Kasumi-1 (cell line): Measurements from ENCODE around the gene CCDC85C.

Experiments
- DNase-seq, 2 experiments: peaks; one replicate each; lab custom pipeline; 2025; lab: John Stamatoyannopoulos, UW

CCDC85C gene

GRCh38 chr14:99509871-99510555, 94.0 kb downstream of the CCDC85C start:
- no peak for DNase-seq

GRCh38 chr14:99508896-99509629, 94.9 kb downstream of the CCDC85C start:
- DNase-seq, result no peak

DNA sequence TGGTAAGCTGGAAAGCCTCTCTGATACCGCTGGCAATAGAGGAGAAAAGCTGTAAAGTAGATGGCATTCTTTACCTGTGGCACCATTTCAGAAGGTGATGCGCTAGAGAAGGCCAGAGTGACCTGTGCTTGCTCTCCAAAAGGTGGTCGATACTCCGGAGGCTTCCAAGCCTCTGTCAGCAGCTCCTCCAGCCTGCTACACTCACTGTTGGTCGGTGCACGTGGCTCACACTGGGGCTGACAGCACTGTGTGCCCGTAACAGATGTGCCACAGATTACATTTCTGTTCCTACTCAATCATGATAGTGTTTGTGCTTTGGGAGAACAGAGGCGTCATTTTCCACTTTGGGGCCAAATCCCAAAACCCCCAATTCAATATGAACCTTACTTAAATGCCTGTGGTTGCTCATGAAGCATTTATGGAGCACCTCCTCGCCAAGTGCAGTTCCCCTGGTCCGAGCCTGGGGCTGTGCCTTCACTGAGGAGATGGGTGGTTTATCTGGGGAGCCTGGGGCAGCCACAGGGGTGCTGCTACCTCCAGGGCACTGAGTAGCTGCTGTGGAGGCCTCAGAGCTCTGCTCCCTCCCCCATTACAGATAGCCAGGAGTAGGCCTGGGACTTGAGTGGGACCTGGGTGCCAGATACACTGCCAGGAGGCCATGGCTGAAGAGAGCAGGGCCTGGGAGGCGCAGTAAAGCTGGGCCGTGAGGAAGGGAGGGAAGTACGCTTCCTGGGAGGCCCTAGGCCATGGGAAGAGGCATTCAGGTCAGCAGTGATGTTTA, 96.0 kb downstream of the CCDC85C start:
- no peak for DNase-seq

GRCh38 chr14:99506276-99506675, 97.7 kb downstream of the CCDC85C start:
- no peak for DNase-seq

- no peak for DNase-seq
These were observed 98.9 kb downstream of the CCDC85C start for GRCh38 chr14:99505089-99505488.

DNA sequence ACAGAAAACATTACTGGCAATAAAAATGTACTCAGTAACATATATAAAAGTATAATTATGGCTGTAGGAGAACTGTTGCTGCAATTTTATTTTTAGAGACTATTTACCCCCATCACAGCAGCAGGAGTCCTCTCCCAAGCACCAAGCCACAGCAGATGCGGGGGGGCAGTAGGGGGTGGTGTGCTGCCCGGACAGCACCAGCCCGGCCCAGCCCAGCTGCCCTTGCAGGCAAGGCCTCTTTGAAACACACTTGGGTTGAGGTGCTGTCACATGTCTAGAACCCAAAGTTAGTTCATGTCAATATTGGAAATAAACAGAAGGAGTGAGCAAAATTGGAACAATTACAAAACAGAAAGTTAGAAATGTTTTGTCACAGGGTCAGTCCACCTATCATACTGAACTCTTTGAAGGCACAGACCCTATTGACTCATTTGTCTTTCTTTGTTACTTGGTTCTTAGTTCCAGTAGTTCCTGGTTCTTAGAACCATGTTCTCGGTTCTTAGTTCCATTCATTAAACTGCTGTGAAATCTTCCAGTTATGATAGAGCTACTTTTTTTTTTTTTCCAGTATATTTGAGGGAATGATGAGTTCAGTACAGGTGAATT, 100.1 kb downstream of the CCDC85C start:
- DNase-seq, result no peak

DNA sequence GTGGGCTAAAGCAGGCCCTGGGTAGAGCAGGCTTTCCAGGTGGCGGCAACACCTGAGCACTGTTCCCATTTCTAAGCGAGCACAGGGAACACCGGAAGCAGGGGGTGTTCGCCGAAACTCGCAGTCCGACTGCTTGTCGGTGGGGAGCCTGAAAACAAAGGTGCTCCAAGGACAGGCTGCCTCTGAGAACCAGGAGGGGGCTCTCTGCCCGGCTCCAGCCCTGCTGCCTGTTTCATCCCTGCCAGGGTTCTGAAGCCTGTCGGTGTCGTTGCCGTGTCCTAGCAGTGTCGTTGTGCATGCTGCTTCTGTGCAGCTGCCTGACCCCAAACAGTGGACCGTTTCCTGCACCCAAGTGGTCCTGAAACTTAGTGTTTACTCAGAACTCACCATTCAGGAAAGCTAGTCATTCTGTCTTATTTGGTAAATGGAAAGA, 101.0 kb downstream of the CCDC85C start:
- DNase-seq, result no peak

GRCh38 chr14:99497894-99498293, 106.1 kb downstream of the CCDC85C start:
- no peak for DNase-seq

DNA sequence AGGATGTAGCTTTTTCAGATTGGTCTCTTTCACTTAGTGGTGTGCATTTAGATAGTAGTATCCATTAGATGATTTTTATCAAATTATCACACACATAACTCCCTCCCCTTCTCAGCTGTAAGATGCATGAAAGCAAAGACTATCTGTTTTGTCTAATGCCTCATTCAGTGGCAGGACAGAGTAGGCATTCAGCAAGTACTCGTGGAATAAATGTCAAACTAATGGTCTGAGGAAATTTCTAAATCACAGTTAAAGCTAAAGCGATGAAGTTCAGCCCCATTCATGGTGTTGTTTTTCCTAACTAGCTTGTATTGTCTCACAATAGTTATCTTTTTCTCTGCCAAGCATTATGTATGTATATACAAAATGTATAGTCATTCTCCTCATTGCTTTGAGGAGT, 106.7 kb downstream of the CCDC85C start:
- no peak for DNase-seq

- DNase-seq, result no peak
These were observed 119.9 kb downstream of the CCDC85C start for GRCh38 chr14:99484106-99484505.

- DNase-seq, result peak; percentile 40 to 46
These were observed 122.3 kb downstream of the CCDC85C start for GRCh38 chr14:99481745-99482099.

DNA sequence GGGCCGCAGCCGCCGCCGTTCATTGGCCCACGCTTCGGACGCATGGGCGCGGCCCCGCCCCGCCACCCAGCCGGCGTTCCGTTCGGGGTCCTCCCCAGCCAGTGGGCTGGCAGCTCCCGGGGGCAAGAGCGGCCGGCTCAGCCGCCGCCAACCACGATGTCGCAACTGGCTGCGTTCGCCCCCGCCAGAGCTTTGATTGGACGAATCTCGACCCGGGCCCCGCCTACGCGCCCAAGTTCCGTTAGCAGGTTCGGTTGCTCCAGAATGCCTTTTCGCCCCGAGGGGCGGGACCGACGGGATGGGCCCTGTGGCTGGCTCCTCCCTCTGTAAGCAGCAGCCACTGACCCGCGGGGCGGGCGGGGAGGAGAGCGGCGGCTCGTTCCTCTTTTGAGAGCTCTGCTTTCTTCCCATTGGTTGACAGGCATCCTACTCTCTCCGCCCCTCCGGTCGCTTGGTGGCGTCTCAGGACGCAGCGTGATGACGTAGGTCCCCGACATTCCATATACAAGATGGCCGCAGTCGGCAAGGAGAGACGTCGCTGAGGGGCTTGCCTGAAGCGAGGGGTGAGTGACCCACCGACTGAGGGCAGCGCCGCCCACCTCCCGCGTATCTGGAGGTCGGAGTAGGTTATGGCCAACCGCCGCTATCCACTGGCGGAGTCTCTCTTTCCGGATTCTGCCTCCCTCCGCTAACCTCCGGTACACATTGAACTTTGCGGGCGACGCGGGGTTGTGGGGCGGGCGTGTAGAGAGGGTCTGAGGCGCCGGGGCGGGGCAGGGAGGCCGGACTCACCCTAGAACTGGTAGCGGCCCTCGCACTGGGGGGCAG, 122.9 kb downstream of the CCDC85C start, which contains the start of gene CCNK:
CCNK (plus strand) TSS at position 493 of the 828 bp plus-strand sequence. CDS start 11,269 bp downstream, outside the sequence.
- DNase-seq, result peak; percentile 99

DNA sequence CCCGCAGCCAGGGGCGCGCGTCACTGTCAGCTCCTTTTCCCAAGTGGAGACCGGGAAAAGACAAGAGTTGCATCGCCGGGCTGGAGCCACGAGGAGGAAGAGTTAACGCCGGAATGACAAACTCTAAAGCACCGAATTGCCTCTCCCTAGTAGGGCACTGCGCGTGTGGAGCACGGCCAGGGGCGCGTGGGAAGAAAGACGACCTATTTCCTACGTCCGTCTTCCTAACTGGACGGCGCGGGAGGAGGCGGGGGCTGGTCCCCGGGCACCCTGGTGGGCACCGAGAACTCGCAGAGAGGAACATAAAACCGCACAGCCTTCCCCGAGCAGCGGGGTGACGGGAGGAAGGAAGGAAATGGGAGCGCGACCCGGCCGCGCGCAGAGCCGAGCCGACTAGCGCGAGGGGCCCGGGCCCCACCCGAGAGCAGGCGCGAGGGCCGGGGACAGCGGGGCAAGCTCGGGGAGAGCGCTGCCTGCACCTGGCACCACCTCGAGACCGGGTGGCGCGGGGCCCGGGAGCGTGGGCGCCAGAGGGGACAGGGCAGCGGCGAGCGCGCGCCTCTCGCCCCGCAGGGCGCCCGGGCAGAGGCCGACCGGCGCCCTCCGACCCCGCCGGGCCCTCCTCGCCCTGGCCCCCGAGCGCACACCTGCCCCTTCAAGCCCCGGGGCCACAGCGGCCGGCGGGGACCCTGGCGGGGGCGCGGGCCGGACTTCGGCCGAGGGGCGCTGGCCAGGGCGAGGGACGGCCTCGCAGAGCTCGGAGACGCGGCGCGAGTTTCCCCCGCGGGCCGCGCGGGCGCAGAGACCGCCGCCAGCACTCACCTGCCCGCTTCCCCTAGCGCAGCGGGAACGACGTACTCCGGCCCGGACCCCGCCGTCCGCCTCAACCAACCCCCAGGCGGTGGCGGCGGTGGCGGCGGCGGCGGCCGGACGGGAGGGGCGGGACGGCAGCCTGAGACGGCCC, 123.8 kb downstream of the CCDC85C start, which contains the start of gene SETD3:
SETD3 (minus strand) TSS at position 954 of the 964 bp plus-strand sequence. CDS start 15,054 bp downstream, outside the sequence.
- peak; percentile 48 to 51 for DNase-seq

GRCh38 chr14:99479160-99479905, 124.7 kb downstream of the CCDC85C start:
- DNase-seq, result no peak

DNA sequence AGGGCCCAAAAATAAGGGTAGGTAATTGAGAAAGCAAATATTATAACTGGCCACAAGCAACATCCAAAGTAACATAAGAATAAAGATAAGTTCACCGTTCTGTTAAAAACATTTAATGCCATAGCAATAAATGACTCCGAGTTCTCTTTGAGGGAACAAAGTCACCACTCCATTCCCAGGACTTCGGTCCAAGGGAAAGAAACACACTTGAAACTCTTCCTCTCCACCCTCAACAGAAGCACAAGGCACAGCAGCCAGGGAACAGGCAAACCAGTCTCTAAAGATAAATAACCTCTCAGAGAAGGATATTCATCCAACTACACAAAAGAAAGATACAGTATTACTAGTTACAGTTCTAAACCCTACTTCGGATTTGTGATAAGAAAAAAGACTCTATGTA, 125.9 kb downstream of the CCDC85C start:
- DNase-seq, result no peak

DNA sequence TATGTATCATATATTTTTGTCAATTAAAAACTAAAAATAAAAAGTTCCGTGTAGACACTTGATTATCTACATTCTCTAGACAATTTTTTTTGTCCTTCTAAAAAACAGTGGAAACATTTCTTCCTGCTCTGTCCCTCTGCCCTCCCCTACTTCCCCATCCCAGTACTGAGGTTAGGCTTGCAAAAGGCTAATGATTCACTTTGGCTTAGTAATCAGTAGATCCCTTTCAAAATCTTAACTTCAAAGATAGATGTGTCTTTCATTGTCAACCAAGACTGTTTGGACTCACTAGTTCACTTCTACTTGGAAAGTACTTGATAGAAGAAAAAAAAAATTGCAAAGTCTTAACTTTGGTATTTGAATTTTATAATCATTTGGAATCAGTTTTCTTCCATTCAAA, 127.1 kb downstream of the CCDC85C start:
- peak; percentile 59 for DNase-seq

GRCh38 chr14:99475660-99476059, 128.3 kb downstream of the CCDC85C start:
- DNase-seq, result no peak

DNA sequence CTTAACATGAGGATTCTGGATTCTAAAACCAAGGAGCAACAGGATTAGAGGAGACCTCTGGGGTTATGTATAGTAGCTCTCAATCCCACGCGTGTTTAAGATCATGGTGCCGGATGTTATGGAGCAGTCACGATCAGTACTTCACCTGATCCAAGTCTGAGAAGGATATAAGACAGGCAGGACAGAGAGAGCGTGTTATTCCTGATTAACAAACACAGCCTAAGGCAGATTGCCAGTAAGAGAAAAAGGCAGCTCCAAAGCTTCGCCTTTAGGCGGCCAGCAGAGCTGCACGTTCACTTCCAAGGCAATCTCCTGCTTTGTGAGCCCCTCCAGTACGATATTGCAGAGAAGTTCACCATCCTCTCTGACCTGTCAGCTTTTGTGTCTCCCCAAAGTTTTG, 128.8 kb downstream of the CCDC85C start:
- no peak for DNase-seq

DNA sequence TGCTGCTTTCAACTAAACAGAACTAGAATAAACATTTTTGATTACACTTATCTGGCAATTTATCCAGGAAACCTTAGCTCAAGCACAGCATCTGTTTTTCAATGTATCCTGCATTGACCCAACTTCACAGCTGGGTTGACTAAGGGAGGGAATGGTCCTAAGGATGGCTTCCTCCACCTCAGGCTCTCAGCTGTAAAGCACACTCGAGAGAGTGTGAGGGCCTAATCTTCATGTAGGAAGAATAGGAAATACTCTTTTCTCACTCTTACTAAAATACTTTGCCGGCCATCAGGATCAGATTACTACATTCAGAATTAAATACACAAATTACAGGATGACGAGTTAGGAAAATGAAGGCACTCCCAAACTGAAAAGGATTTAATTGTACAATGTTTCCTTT, 130.5 kb downstream of the CCDC85C start:
- DNase-seq, result no peak
